Measurements from ENCODE around the gene RUVBL2. TPM values are rescaled to one million over a fixed set of nuclear protein-coding genes. Genes with fewer than 3 reads are reported as not detected.

RUVBL2 gene
- total RNA-seq, 1 experiment from 2014 or later = 130 TPM

GRCh38 chr19:48985711-48986110 lies 8.0 kb upstream of the RUVBL2 start:
- Histone ChIP-seq H2BK20ac (ENCODE audit: low read depth, low read length, poor library complexity, severe bottlenecking) (no peak overlapping the region), H3K23me2 (ENCODE audit: insufficient read length, low read depth, low read length, poor library complexity, severe bottlenecking) (no peaks in the 10 kb centered on the region), H2BK5ac (ENCODE audit: insufficient read length, low read length) (no peak overlapping the region), H2AK5ac (ENCODE audit: insufficient read length, low read length) (no peak overlapping the region), H3K18ac (ENCODE audit: insufficient read length, low read depth, low read length) (no peak overlapping the region), H3K4ac (ENCODE audit: low read depth, low read length) (no peak overlapping the region), H3K79me2 (ENCODE audit: insufficient read depth, low read length) (no peaks in the 10 kb centered on the region), H4K20me1 (ENCODE audit: control insufficient read depth, insufficient read depth, insufficient read length) (no peaks in the 10 kb centered on the region), H4K5ac (ENCODE audit: insufficient read length, low read depth, low read length) (no peak overlapping the region), H3K9me3 (ENCODE audit: control insufficient read depth, low read depth, low read length) (no peaks in the 10 kb centered on the region), H2BK12ac (ENCODE audit: insufficient read length, low read depth, low read length) (no peak overlapping the region), H2BK120ac (ENCODE audit: low read depth, low read length, poor library complexity, severe bottlenecking) (no peak overlapping the region), H3T11ph (ENCODE audit: low read length) (no peak overlapping the region), H4K91ac (ENCODE audit: insufficient read length, low read depth, low read length) (no peak overlapping the region), H3K27me3 (ENCODE audit: insufficient read depth, low read length) (no peaks in the 10 kb centered on the region), H3K4me1 (ENCODE audit: insufficient read depth, low read length) (no peaks in the 10 kb centered on the region), H3K27ac (ENCODE audit: insufficient read length, low read depth, low read length) (no peak overlapping the region), H4K8ac (replicated peaks; ENCODE audit: insufficient read length, low read depth, low read length) (no peak overlapping the region), H3K9ac (ENCODE audit: extremely low read depth, insufficient read length, low read length) (no peak overlapping the region), H3K79me1 (ENCODE audit: insufficient read depth, low read depth, low read length, poor library complexity, severe bottlenecking) (no peaks in the 10 kb centered on the region), H3K23ac (ENCODE audit: insufficient read length, low read depth, low read length) (no peak overlapping the region), H3K56ac (ENCODE audit: insufficient read length, low read depth, low read length) (no peak overlapping the region), H2BK15ac (ENCODE audit: low read depth, low read length) (no peak overlapping the region), H3K4me2 (ENCODE audit: insufficient read depth, insufficient read length, low read length) (no peak overlapping the region), H2AFZ (ENCODE audit: low read length) (no peak overlapping the region), H3K14ac (ENCODE audit: insufficient read depth, low read length) (no peak overlapping the region)
- H3K36me3 Mint-ChIP-seq (ENCODE audit: insufficient read depth in 1 of 3, low read depth in 3 of 3) = peaks cover 29 to 72% (median 67%) of the 10 kb centered on the region in 3 experiments
- peaks cover 8% of the 10 kb centered on the region in 2 experiments for H3K4me1 Mint-ChIP-seq
- no peak for DNase-seq
- no peak overlapping the region for H3K4me3 Mint-ChIP-seq
- no peaks in the 10 kb centered on the region for H3K27me3 Mint-ChIP-seq (ENCODE audit: low read depth)
- no CpG with 5 or more reads among the region's 13 CpGs for WGBS (ENCODE audit: extremely low coverage, insufficient read length, low lambda C conversion rate)
- no peak overlapping the region for H3K27ac Mint-ChIP-seq
- TF ChIP-seq CTCF (conservative IDR thresholded peaks at IDR 0.05) = no peak
- no peaks in the 10 kb centered on the region; a peak in 1 of 5 replicates for H3K9me3 Mint-ChIP-seq

Data from H9 (cell line).